ENCODE data around the gene EFHC2. TPM values are rescaled to one million over a fixed set of nuclear protein-coding genes. Genes with fewer than 3 reads are reported as not detected.

The EFHC2 gene
- total and polyA plus RNA-seq, 2 of the 8 experiments (the other 6 are each of a cell fraction or from before 2014, with no cell fraction given) = 1.8 to 3.4 TPM

DNA sequence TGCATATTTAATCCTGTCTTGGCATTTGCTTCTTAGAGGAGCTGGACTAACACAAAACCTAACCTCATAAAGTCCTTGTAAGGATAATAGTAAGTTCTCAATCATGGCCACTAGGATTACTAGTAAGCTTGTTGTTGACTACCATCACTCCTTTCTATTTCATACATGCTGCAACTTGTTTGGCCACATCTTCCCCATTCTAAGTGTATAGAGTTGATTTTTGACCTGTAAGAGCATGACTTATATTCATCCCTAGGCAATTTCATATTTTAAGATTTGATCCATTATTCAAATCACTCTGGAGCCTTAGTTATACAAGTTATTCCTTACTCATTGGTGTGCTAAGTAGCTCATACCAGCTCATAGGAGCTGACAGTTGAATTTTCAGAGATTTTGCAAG, 109.4 kb downstream of the EFHC2 start:
- TF ChIP-seq CHD1 (IDR thresholded peaks at IDR 0.05; ENCODE audit: low read depth, low read length) (no peak), NRF1 (IDR thresholded peaks at IDR 0.05; ENCODE audit: low read depth, low read length) (no peak), EZH2 (IDR thresholded peaks at IDR 0.05; ENCODE audit: low read depth, low read length, severe bottlenecking) (no peak), SIN3A (conservative IDR thresholded peaks at IDR 0.05 in 1 of 2, IDR thresholded peaks at IDR 0.05 in 1 of 2; ENCODE audit: low read depth in 1 of 2, low read length in 2 of 2) (no peak), JUND (IDR thresholded peaks at IDR 0.05; ENCODE audit: low read length) (no peak), KDM1A (IDR thresholded peaks at IDR 0.05; ENCODE audit: borderline replicate concordance, low read length) (no peak), ASH2L (IDR thresholded peaks at IDR 0.05; ENCODE audit: low read length) (no peak)
- TF ChIP-seq, protein P1, sequence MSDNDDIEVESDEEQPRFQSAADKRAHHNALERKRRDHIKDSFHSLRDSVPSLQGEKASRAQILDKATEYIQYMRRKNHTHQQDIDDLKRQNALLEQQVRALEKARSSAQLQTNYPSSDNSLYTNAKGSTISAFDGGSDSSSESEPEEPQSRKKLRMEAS (IDR thresholded peaks at IDR 0.05) = no peak
- ChIA-PET POLR2A (ENCODE audit: partially characterized antibody) (no interaction called here), CTCF (ENCODE audit: partially characterized antibody) (no interaction called here)
- Histone ChIP-seq H3K23me2 (ENCODE audit: low read depth, low read length) (no peaks in the 10 kb centered on the region), H3K36me3 (ENCODE audit: control insufficient read depth in 2 of 4, insufficient read depth in 4 of 4, low read length in 3 of 4) (no peaks in the 10 kb centered on the region), H2AFZ (ENCODE audit: low read length) (no peak overlapping the region), H3K4me2 (ENCODE audit: insufficient read depth in 1 of 2, low read depth in 2 of 2, low read length in 2 of 2) (no peak overlapping the region), H2BK12ac (ENCODE audit: low read depth, low read length) (no peak overlapping the region), H3K79me1 (ENCODE audit: low read depth, low read length) (no peaks in the 10 kb centered on the region), H3K14ac (ENCODE audit: insufficient read length) (no peak overlapping the region), H3K18ac (ENCODE audit: extremely low read depth, low read length) (no peak overlapping the region), H3K79me2 (ENCODE audit: control insufficient read depth in 1 of 2, insufficient read depth in 2 of 2, low read length in 2 of 2) (no peaks in the 10 kb centered on the region), H2BK120ac (replicated peaks; ENCODE audit: low read depth, low read length) (no peak overlapping the region), H3K27ac (ENCODE audit: low read depth, low read length) (no peak overlapping the region), H2AK5ac (ENCODE audit: low read depth, low read length) (no peak overlapping the region), H4K20me1 (replicated peaks in 1 of 2; ENCODE audit: control insufficient read depth in 1 of 2, insufficient read depth in 2 of 2, low read length in 2 of 2) (no peaks in the 10 kb centered on the region), H3K9ac (replicated peaks in 1 of 4; ENCODE audit: extremely low read depth in 1 of 4, low read depth in 3 of 4, low read length in 3 of 4) (no peak overlapping the region), H3K27me3 (replicated peaks in 1 of 4; ENCODE audit: control insufficient read depth in 3 of 4, extremely low read depth in 1 of 4, insufficient read depth in 3 of 4, low read length in 3 of 4) (no peaks in the 10 kb centered on the region), H3K4me3 (ENCODE audit: extremely low read depth in 1 of 4, insufficient read depth in 2 of 4, low read depth in 3 of 4, low read length in 4 of 4) (no peak overlapping the region), H3K23ac (ENCODE audit: insufficient read length) (no peak overlapping the region), H2BK15ac (ENCODE audit: low read length) (no peak overlapping the region), H2BK5ac (ENCODE audit: low read depth, low read length) (no peak overlapping the region), H4K91ac (replicated peaks; ENCODE audit: insufficient read length, low read length) (no peak overlapping the region), H3K56ac (replicated peaks; ENCODE audit: insufficient read length, low read depth, low read length) (no peak overlapping the region), H4K5ac (ENCODE audit: insufficient read length, low read depth, low read length) (no peak overlapping the region), H3K4ac (replicated peaks; ENCODE audit: insufficient read length, low read depth, low read length) (no peak overlapping the region), H4K8ac (ENCODE audit: extremely low read depth, insufficient read depth, low read length) (no peak overlapping the region), H2BK20ac (ENCODE audit: low read length) (no peak overlapping the region), H3K9me3 (ENCODE audit: insufficient read depth in 2 of 2, low read depth in 1 of 2, low read length in 1 of 2) (no peaks in the 10 kb centered on the region), H3K4me1 (replicated peaks in 1 of 4; ENCODE audit: control insufficient read depth in 3 of 4, insufficient read depth in 4 of 4, low read length in 3 of 4) (peaks cover 0 to 2% (median 0%) of the 10 kb centered on the region in 4 experiments; a peak in 1 of 7 replicates)
- DNase-seq (ENCODE audit: low read depth in 1 of 2, low spot score in 2 of 2) = no peak
- no peak for FAIRE-seq
